Loucy (cell line): Measurements from ENCODE around the gene TRAPPC12.

Experiments used
- CTCF ChIP-seq: fragments of 200-600 bp; sonication (generic); conservative IDR thresholded peaks from 2 replicates; pipeline ENCODE4 v1.5.1; 2014; ENCODE audit warnings: mild to moderate bottlenecking, antibody characterized with exemption, low read length
- EZH2phosphoT487 ChIP-seq: fragments of 200-600 bp; IDR thresholded peaks from 2 replicates; pipeline ENCODE4 v1.6.1; 2018; ENCODE audit warnings: antibody characterized with exemption, mild to moderate bottlenecking, moderate library complexity, borderline replicate concordance

GRCh38 chr2:3342324-3342723, 37.2 kb upstream of the TRAPPC12 start:
- TF ChIP-seq EZH2phosphoT487 (no peak), CTCF (no peak)
